HG03558 (cell line): ENCODE data around the gene GJB5.
"Not testable (repeated sequence)": the region's sequence is repeated elsewhere in the genome, so short reads cannot be mapped to it uniquely, and the experiment has no call there.

Experiments
- ATAC-seq: cut with Tn5 transposase; IDR thresholded peaks from one replicate; pipeline ENCODE4 v1.9.1; 2021; ENCODE audit warnings: moderate number of reproducible peaks; ENCODE audit not compliant: unreplicated experiment; ENCODE audit errors: extremely low read depth

GJB5 gene

GRCh38 chr1:34754964-34755637 is at the start of gene GJB5:
GJB5 (plus strand) TSS chr1:34755047; CDS start chr1:34757331, 2,284 bp downstream.
- ATAC-seq, result no peak

GRCh38 chr1:34705077-34705476 is 49.8 kb upstream of the GJB5 start:
- ATAC-seq, result no peak

GRCh38 chr1:34708106-34708505 is 46.7 kb upstream of the GJB5 start:
- ATAC-seq, result no peak

GRCh38 chr1:34709547-34709946 is 45.3 kb upstream of the GJB5 start:
- ATAC-seq, result no peak

- ATAC-seq, result no peak
Observed at GRCh38 chr1:34710812-34711211, 44.0 kb upstream of the GJB5 start.

- no peak for ATAC-seq
Observed at GRCh38 chr1:34711485-34711884, 43.4 kb upstream of the GJB5 start.

GRCh38 chr1:34712007-34712688 is 42.7 kb upstream of the GJB5 start:
- no peak for ATAC-seq

GRCh38 chr1:34713443-34713842 is 41.4 kb upstream of the GJB5 start:
- ATAC-seq, result no peak

GRCh38 chr1:34714386-34714785 is 40.5 kb upstream of the GJB5 start:
- ATAC-seq, result no peak

GRCh38 chr1:34715139-34715538 is 39.7 kb upstream of the GJB5 start:
- ATAC-seq, result no peak

- ATAC-seq, result no peak
Observed at GRCh38 chr1:34721241-34721640, 33.6 kb upstream of the GJB5 start.

- ATAC-seq, result no peak
Observed at GRCh38 chr1:34721646-34722355, 33.0 kb upstream of the GJB5 start.

- no peak for ATAC-seq
Observed at GRCh38 chr1:34726861-34727260, 28.0 kb upstream of the GJB5 start.

GRCh38 chr1:34730485-34730884 is 24.4 kb upstream of the GJB5 start:
- no peak for ATAC-seq

GRCh38 chr1:34732831-34733230 is 22.0 kb upstream of the GJB5 start:
- ATAC-seq, result not testable (repeated sequence)

- no peak for ATAC-seq
Observed at GRCh38 chr1:34736692-34737091, 18.2 kb upstream of the GJB5 start.

GRCh38 chr1:34737236-34737635 is 17.6 kb upstream of the GJB5 start:
- ATAC-seq, result not testable (repeated sequence)

- no peak for ATAC-seq
Observed at GRCh38 chr1:34739613-34740012, 15.2 kb upstream of the GJB5 start.

GRCh38 chr1:34740161-34740868 is 14.5 kb upstream of the GJB5 start:
- ATAC-seq, result no peak

GRCh38 chr1:34742667-34743270 is 12.1 kb upstream of the GJB5 start:
- no peak for ATAC-seq
